Loucy (cell line): ENCODE results near the gene SAMD8.

ENCODE experiments used
- CTCF ChIP-seq: fragments of 200-600 bp; sonication (generic); conservative IDR thresholded peaks from 2 replicates; pipeline ENCODE4 v1.5.1; 2014; ENCODE audit warnings: mild to moderate bottlenecking, antibody characterized with exemption, low read length
- EZH2phosphoT487 ChIP-seq: fragments of 200-600 bp; IDR thresholded peaks from 2 replicates; pipeline ENCODE4 v1.6.1; 2018; ENCODE audit warnings: antibody characterized with exemption, mild to moderate bottlenecking, moderate library complexity, borderline replicate concordance

GRCh38 chr10:75228834-75229233, 117.4 kb downstream of the SAMD8 start:
- TF ChIP-seq CTCF = no peak
- no peak for TF ChIP-seq EZH2phosphoT487
